ENCODE results near the gene MITF.

- TF ChIP-seq CTCF (conservative IDR thresholded peaks at IDR 0.05 in 1 of 2, IDR thresholded peaks at IDR 0.05 in 1 of 2; ENCODE audit: extremely low read depth in 1 of 2, insufficient read depth in 1 of 2, low read depth in 1 of 2, low read length in 2 of 2): no peak
- no peak for TF ChIP-seq EZH2 (IDR thresholded peaks at IDR 0.05; ENCODE audit: borderline replicate concordance, low read length)
These were observed 156.8 kb downstream of the MITF start for GRCh38 chr3:69896095-69896494.

Measured in mammary epithelial cell (primary cell).